ENCODE measurements around the gene TESPA1.

Gene TESPA1

DNA sequence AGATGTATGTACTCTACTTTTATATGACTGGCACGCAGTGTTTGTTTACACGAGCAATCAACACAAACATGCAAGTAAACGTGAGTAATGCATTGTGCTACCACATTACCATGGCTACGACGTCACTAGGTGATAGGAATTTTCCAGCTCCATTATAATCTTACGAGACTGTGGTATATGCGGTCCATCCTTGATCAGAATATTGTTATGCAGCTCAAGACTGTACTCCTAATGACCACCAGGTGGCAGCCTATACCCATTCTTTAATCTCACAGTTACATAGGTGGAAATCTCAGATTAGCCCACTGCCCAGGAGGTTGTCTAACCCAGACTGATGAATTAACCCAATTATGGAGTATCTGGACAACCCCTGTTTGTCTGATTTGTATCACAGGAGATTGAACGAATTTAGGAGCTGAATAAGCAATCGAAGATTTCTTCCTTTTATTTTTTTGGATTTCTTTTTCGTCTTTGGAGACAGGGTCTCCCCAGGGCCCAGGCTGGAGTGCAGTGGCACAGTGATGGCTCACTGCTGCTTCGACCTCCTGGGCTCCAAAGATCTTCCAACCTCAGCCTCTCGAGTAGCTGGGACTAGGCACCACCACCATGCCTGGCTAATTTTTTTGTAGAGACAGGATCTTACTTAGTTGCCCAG lies 8.7 kb upstream of the TESPA1 start:
- TF ChIP-seq GATA2 (IDR thresholded peaks at IDR 0.05; ENCODE audit: low read depth, low read length) (no peak), GATA3 (IDR thresholded peaks at IDR 0.05; ENCODE audit: low read depth, low read length) (no peak)

DNA sequence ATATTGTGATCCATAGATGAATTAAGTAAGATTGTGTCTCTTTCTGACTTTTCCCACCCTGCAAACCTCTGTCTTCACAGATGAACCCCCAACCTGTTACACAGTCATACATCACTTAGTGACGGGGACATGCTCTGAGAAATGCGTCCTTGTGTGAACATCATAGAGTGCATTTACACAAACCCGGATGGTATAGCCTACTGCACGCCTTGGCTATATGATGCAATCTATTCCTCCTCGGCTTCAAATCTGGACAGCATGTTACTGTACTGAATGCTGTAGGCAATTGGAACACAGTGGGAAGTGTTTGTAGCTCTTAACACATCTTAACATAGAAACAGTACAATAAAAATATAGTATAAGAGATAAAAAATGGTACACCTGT lies 7.4 kb upstream of the TESPA1 start:
- no peak for TF ChIP-seq GATA3 (IDR thresholded peaks at IDR 0.05; ENCODE audit: low read depth, low read length)
- no peak for TF ChIP-seq GATA2 (IDR thresholded peaks at IDR 0.05; ENCODE audit: low read depth, low read length)

DNA sequence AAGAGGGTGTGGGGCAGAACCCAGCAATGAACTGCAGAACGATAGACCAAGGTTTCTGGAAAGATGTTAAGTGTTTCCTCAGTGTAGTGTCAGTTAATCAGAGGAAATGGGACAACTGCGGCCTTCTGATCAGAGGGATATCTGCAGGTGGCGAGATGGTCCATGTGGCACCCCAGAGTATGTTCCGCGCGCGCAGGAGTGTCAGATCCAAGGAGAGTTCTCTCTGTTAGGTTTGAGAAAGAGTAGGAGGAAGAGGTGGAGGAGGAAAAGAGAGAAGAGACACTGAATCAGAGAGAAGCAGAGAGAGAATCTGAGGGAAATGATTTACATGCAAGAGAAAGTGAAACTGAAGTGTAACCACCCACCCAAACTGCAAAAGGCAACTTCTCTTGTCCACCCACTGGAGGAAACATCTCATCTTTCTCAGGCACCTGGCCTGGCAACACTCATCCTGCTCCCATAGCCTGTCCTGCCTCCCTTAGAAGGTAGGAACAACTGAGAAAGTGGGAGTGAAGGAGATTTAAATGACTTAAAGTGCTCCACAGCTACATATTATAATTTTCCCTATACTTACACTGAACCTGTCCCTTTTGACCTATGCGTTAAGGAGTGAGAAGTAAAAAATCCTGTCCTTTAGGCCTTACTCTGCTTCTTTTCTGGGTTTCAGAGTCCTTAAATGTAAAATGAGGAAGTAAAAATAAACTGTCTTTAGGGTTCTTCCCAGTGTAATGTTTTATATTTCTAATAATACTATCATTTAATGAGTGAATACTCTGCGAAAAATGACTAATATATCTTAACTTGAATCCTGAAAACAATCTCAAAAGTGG lies 6.8 kb upstream of the TESPA1 start:
- TF ChIP-seq GATA2 (IDR thresholded peaks at IDR 0.05; ENCODE audit: low read depth, low read length): no peak
- TF ChIP-seq GATA3 (IDR thresholded peaks at IDR 0.05; ENCODE audit: low read depth, low read length): no peak

DNA sequence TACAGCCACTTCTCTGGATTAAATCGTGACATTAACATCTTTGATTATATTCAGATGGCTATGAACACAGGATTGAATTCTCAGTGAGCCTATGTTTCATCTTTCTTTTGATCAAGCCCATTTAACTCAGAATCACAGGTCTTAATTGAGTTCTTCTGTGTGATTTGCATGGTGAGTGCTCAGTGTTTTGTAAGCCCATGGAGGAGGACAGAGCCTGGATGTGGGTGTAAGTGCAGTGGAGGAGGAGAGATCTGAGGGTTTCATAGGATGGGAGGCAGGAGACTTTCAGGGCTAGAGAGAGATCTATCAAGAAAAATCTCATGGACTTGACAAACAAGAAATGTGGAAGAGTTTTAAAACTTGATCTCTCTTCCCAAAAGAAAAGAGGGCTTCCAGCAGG lies 5.3 kb upstream of the TESPA1 start:
- no peak for TF ChIP-seq GATA3 (IDR thresholded peaks at IDR 0.05; ENCODE audit: low read depth, low read length)
- TF ChIP-seq GATA2 (IDR thresholded peaks at IDR 0.05; ENCODE audit: low read depth, low read length): no peak

DNA sequence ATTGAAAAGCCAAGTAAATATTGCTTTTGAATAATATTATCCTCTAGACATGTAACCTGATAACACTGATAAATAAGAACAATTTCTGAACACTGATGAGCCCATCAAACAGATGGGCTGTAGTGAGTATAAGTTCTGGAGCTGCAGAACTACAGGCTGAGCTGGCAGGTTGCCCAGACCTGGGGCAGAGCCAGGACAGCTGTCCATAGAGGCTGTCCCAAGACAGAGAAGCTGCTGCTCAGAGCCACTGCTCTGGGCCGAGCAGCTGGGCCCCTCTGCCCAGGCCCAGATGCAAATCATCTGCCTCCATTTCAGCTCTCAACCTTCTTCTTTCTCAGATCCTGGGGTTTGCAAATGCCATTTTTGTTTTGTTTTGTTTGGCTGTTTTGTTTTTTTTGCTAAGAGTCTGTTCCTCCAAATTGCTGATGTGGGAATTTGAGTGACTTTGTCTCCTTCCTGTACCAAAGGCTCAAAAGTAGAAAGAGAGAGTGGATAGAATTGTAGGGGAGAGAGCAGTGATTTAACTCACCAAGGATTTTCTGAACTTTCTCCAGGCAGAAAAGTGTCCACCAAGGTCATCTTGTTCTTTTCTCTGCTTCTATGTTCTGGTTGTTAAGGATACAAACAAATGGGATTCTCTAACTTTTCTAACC lies 4.0 kb upstream of the TESPA1 start:
- TF ChIP-seq GATA2 (IDR thresholded peaks at IDR 0.05; ENCODE audit: low read depth, low read length) (no peak), GATA3 (IDR thresholded peaks at IDR 0.05; ENCODE audit: low read depth, low read length) (no peak)

DNA sequence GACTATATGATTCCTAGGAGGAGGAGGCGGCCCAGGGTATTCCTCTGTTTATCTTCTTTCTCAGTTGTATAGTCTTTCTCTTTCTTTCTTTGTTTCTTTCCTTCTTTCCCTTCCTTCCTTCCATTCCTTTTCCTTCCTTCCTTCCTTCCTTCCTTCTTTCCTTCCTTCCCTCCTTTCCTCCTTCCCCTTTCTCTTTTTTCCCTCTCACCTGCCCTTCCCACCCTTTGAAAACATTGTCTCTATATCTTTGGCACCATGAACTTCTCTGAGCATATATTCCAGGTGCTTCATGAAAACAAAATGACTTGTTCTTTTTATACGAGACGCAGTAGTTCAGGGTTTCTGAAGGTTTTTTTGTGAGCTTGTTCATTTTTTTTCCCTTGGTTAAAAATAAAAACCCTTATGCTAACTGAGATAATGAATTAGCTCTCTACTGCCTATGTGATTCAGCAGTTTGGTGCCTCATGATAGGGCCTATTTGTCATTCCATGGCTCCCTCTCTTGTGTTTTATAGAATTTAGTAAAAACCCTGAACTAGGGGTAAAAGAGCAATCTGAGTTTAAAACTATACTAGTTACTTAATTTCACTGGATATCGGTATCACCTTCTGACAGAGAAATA lies 3.2 kb upstream of the TESPA1 start:
- TF ChIP-seq GATA2 (IDR thresholded peaks at IDR 0.05; ENCODE audit: low read depth, low read length) (no peak), GATA3 (IDR thresholded peaks at IDR 0.05; ENCODE audit: low read depth, low read length) (no peak)

DNA sequence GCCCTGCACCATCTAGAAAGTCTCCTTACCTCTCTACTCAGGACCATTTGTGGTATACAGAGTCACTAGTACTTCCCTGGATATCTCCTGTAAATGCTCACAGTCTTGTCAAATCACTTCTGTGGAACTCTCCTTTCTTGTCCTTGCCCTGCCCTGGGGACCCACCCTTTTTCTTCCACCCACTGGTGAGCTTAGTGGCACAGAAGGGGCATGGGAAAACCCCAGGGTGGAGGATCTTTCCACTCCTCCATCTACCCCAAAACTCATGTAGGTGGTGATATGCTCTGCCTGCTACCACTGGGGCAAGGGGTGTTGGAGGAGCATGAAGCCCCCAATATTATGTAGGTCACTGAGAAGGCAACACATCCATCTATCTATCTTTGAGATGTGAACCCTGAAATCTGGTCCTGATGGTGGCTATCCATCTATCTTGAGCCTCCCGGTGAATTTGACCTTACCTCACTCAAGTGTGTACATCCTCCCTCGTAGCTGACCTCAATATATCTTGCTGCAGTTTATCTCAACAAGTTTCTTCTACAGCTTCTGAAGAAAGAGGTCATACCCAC lies 943 bp downstream of the TESPA1 start:
- TF ChIP-seq GATA2 (IDR thresholded peaks at IDR 0.05; ENCODE audit: low read depth, low read length) (no peak), GATA3 (IDR thresholded peaks at IDR 0.05; ENCODE audit: low read depth, low read length) (no peak)

DNA sequence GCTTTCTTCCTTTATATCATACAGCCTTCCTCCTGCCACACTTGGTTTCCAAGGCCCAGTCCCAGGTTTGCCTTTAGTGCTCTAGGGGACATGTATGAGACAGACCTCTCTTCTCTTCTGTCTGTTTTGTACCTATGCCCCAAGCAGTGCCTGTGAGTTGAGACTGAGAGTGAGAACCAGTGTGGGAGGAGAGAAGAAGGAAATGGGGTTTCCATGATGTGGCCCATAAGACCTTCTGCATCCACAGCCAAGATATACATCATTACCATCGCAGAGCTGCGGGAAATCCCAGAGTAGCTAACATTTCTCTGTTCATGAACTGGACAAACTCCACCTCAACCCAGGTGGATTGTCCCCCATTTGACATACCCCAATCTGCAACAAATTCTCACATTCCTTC lies 2.8 kb downstream of the TESPA1 start:
- TF ChIP-seq GATA3 (IDR thresholded peaks at IDR 0.05; ENCODE audit: low read depth, low read length) (no peak), GATA2 (IDR thresholded peaks at IDR 0.05; ENCODE audit: low read depth, low read length) (no peak)

DNA sequence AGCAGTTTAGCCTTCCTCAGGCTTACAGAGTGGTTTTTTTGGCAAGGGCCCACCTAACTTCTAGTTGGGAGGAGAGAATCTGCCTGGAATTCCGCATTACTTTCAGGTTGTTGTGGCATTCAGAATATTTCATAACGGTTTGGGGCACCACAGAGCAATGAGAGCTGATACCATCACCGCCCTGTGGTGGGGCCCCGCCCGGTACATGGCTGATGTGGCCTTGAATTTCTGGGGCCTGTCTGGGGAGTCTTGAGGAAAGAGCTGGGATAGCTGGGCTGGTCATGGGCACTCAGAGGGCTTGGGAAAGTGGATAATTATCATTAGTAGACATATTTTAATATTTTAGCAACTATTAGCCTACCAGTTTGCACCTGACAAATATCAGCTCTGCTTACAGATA lies 4.2 kb downstream of the TESPA1 start:
- TF ChIP-seq GATA3 (IDR thresholded peaks at IDR 0.05; ENCODE audit: low read depth, low read length): no peak
- no peak for TF ChIP-seq GATA2 (IDR thresholded peaks at IDR 0.05; ENCODE audit: low read depth, low read length)

DNA sequence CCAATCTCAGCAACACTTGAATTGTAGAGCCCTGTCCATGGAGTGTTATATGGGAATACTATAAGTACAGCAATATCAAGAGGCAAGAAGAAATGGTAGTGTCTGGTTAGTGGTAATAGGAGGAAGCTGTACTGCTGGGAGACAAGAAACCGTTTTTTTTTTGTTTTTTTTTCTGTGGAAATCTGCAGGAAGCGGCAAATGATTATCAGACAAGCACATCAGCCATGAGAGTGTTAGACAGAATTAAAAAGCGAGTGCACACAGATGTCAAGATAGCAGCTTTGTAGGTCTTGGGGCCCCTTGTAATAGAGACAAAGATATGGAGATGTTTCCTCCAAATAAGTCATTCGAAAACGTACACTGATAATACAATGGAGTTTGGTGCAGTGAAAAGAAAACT lies 6.7 kb downstream of the TESPA1 start:
- TF ChIP-seq GATA3 (IDR thresholded peaks at IDR 0.05; ENCODE audit: low read depth, low read length) (no peak), GATA2 (IDR thresholded peaks at IDR 0.05; ENCODE audit: low read depth, low read length) (no peak)

DNA sequence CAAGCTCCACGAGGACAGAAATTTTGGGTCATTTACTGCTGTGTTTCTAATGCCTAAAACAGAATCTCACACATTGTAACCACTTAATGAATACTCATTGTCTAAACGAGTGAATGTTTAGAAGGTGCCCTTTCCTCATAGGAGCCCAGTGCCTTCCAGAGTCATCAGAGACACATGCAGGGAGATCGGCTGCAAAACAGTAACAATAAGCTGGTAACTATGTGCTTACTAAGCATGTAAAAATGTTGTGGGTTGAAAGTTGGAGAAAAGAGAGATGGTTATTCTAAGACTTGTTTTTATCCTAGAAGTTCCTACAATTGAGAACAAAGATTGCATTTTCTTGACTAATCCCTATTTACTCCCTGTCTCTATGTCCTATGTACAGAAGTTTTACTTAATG lies 7.4 kb downstream of the TESPA1 start:
- TF ChIP-seq GATA2 (IDR thresholded peaks at IDR 0.05; ENCODE audit: low read depth, low read length) (no peak), GATA3 (IDR thresholded peaks at IDR 0.05; ENCODE audit: low read depth, low read length) (no peak)

DNA sequence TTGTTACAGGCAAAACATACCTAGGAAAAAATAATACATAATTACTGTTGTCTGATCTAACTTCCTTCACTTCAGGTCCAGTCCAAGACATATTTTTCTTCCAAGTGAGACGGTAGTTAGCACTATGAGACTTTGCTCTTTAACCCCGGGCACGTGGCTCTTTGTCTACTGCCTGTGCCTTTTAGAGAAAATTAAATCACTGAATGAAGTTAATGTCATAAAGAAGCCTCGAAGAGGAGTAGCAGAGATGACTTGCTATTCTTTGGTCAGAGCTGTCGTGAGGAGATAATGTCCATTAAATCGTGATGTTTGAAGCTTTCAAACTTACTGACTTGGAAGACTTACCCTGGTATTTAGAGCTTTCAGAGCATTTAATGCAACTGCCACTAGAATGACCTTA lies 8.7 kb downstream of the TESPA1 start:
- TF ChIP-seq GATA2 (IDR thresholded peaks at IDR 0.05; ENCODE audit: low read depth, low read length) (no peak), GATA3 (IDR thresholded peaks at IDR 0.05; ENCODE audit: low read depth, low read length) (no peak)

DNA sequence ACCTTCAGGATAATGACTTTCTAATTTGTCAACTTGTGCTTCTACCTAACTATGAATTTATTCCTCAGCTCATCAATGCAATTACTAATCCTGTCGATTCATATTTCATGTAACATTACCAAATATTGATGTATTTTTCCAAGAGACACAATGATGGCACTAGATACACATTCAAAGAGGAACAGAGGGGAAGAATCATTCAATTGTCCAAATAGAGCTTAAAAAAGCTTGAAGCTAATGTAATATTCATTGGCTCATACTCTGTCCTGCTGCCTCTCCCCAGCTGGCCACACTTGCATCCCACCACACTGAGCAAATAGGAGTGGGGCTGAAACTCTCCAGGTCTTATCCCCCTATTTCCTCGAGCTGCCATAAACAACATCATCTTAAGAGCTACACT lies 9.3 kb downstream of the TESPA1 start:
- no peak for TF ChIP-seq GATA2 (IDR thresholded peaks at IDR 0.05; ENCODE audit: low read depth, low read length)
- no peak for TF ChIP-seq GATA3 (IDR thresholded peaks at IDR 0.05; ENCODE audit: low read depth, low read length)

DNA sequence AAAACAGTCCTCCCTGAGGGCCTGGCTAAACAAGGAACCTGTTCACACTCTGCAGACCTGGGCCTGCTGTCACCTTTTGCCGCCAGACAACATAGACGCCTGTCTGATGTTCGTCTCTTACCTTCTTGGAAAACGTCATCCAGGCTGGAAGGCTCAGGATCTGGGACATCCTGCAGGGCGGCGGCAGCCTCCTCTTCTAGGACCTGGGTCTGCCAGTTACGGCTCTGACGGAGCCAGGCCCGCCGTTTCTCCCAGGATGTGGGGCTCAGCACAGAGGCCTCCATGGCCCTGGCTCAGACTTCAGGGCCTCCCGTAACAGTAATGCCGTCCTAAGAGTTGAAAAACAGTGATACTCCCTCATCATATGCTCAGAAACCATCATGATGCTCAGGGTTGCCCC lies 10.3 kb downstream of the TESPA1 start:
- TF ChIP-seq GATA3 (IDR thresholded peaks at IDR 0.05; ENCODE audit: low read depth, low read length): no peak
- no peak for TF ChIP-seq GATA2 (IDR thresholded peaks at IDR 0.05; ENCODE audit: low read depth, low read length)
